SU-DHL-6 (cell line): ENCODE measurements around the gene PGF.

ENCODE experiments used
- H2AFZ ChIP-seq: fragments of 200-600 bp; sonication (generic); 2 replicates; pipeline ENCODE4 v1.6.1; 2014; ENCODE audit warnings: low read depth, mild to moderate bottlenecking, moderate library complexity, mixed read lengths, antibody characterized with exemption, low read length; ENCODE audit not compliant: severe bottlenecking
- H3F3A ChIP-seq: fragments of 200-600 bp; shearing (Covaris generic); 2 replicates; pipeline ENCODE4 v1.6.0; 2016; ENCODE audit warnings: antibody characterized with exemption, mild to moderate bottlenecking; ENCODE audit not compliant: insufficient read depth
- H3K27ac ChIP-seq: fragments of 200-600 bp; sonication (generic); 2 replicates; pipeline ENCODE4 v1.5.1; 2016; ENCODE audit warnings: low read depth, mild to moderate bottlenecking, low read length, moderate library complexity, mixed read lengths
- H3K27me3 ChIP-seq: fragments of 200-600 bp; sonication (generic), shearing (Covaris generic); 2 replicates; pipeline ENCODE4 v1.6.0; 2014; ENCODE audit warnings: mild to moderate bottlenecking, low read length
- H3K36me3 ChIP-seq: fragments of 200-600 bp; sonication (generic); 2 replicates; pipeline ENCODE4 v1.6.1; 2014; ENCODE audit warnings: mild to moderate bottlenecking, low read length, mixed read lengths
- H3K4me2 ChIP-seq: fragments of 300-600, 200-600 bp; shearing (Covaris generic), sonication (generic); 2 replicates; pipeline ENCODE4 v1.6.0; 2014; ENCODE audit warnings: low read length, low read depth, mild to moderate bottlenecking; ENCODE audit not compliant: poor library complexity, severe bottlenecking
- H3K4me3 ChIP-seq: fragments of 200-600 bp; sonication (generic); 2 replicates; pipeline ENCODE4 v1.5.1; 2014; ENCODE audit warnings: antibody characterized with exemption, low read length, mild to moderate bottlenecking, mixed read lengths; ENCODE audit not compliant: insufficient read depth, poor library complexity, severe bottlenecking
- H3K79me2 ChIP-seq: fragments of 200-600 bp; sonication (generic); 2 replicates; pipeline ENCODE4 v1.6.1; 2014; ENCODE audit warnings: mild to moderate bottlenecking, low read length, moderate library complexity; ENCODE audit not compliant: insufficient read depth
- H3K9ac ChIP-seq: fragments of 200-600 bp; sonication (generic); 2 replicates; pipeline ENCODE4 v1.7.0; 2014; ENCODE audit warnings: mild to moderate bottlenecking, low read length
- H3K9me2 ChIP-seq: fragments of 200-600 bp; sonication (generic); replicated peaks from 2 replicates; pipeline ENCODE4 v1.6.1; 2014; ENCODE audit warnings: low read length; ENCODE audit not compliant: insufficient read depth
- H3K9me3 ChIP-seq: fragments of 200-600 bp; sonication (generic); 2 replicates; pipeline ENCODE4 v1.6.1; 2014; ENCODE audit warnings: low read length, mixed read lengths; ENCODE audit not compliant: insufficient read depth
- H4K20me1 ChIP-seq: fragments of 200-600 bp; sonication (generic); 2 replicates; pipeline ENCODE4 v1.6.1; 2014; ENCODE audit warnings: low read depth, mild to moderate bottlenecking, antibody characterized with exemption, low read length, moderate library complexity, mixed read lengths
- CTCF ChIP-seq: fragments of 200-600 bp; sonication (generic); IDR thresholded peaks from one replicate; pipeline ENCODE4 v1.5.1; 2017; ENCODE audit warnings: antibody characterized with exemption, mild to moderate bottlenecking, low read length, moderate library complexity; ENCODE audit not compliant: insufficient read depth, poor library complexity, severe bottlenecking
- EZH2phosphoT487 ChIP-seq: fragments of 200-600 bp; sonication (generic), shearing (Covaris generic); conservative IDR thresholded peaks from 2 replicates; pipeline ENCODE4 v1.6.1; 2018; ENCODE audit warnings: mild to moderate bottlenecking, antibody characterized with exemption, low read length, moderate library complexity, mixed read lengths

The PGF gene

DNA sequence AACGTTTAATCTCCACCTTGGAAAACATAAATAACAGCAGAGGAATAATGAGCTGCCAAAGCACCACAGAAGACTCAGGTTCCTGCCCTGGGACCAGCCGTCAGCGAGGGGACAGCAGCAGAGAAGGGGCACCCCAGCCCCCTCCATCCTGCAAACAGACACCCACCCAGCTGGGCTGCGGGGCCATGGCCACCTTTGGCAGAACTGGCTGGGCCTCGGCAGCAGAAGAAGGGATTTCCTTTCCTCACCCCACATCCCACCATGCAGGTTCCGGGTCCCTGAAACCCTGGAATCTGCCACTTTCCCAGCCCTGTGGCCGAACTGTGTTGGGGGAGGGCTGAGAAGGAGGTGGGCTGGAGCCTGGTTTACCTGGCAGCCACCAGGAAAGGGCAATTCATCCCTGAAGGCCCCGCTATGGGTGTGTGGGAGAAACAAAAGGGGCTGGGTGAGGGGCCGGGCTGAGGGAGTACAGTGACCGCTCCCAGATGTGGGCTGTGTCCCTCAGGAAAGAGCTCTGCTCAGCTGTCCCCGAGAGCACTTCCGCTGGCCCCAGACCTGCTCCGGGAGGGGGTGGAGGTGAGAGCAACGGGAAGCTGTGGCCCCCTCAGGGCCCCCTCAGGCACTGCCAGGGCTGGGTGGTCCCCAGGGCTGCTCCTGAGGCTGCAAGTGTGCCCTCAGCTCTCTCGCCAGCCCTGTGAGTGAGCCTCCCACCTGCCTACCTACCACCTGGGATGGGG lies 3.8 kb downstream of the PGF start:
- H2AFZ ChIP-seq: no peak overlapping the region
- no peaks in the 10 kb centered on the region for H3K27me3 ChIP-seq
- H4K20me1 ChIP-seq: no peaks in the 10 kb centered on the region
- H3K9ac ChIP-seq: no peak overlapping the region
- H3F3A ChIP-seq: no peaks in the 10 kb centered on the region
- H3K27ac ChIP-seq: no peak overlapping the region
- no peaks in the 10 kb centered on the region for H3K9me3 ChIP-seq
- H3K36me3 ChIP-seq: no peaks in the 10 kb centered on the region
- H3K4me2 ChIP-seq: no peak overlapping the region
- no peaks in the 10 kb centered on the region for H3K9me2 ChIP-seq
- no peak overlapping the region for H3K4me3 ChIP-seq
- TF ChIP-seq EZH2phosphoT487 (no peak), CTCF (no peak)
- no peaks in the 10 kb centered on the region for H3K79me2 ChIP-seq

DNA sequence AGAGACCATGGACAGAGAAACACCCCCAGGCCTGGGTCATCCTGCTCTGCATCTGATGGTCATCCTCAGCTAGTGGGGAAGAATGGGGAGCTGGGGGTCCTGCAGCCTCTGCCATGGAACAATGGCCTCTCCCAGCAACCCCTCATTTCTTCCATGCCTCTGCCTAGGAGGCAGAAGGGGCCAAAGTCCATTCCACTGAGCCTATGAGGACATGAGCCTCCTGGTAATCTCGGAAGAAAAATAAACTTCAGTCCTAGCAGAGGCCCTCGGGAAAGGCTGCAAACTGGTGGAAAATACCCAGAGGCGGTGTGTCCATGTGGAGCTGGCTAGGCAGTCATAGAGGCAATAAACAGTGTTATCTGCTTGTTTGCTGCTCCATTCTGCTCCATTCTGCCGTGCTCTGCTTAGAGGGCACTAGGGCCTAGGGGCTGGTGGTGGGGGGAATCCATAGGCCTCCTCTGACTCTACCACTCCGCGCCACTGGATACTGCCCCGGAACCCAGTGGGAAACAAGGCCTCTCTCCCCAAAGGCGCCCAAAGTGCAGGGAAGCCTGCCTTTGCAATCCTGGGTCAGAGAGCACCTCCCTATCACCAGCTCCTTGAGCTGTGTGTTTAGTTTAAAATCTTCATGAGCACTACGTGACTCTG lies 4.5 kb downstream of the PGF start:
- no peak overlapping the region for H2AFZ ChIP-seq
- no peak overlapping the region for H3K27ac ChIP-seq
- no peaks in the 10 kb centered on the region for H3K36me3 ChIP-seq
- H3K9ac ChIP-seq: no peak overlapping the region
- no peaks in the 10 kb centered on the region for H3K9me3 ChIP-seq
- H3K4me2 ChIP-seq: no peak overlapping the region
- no peaks in the 10 kb centered on the region for H3K27me3 ChIP-seq
- H3F3A ChIP-seq: no peaks in the 10 kb centered on the region
- H4K20me1 ChIP-seq: no peaks in the 10 kb centered on the region
- H3K9me2 ChIP-seq: no peaks in the 10 kb centered on the region
- TF ChIP-seq CTCF: no peak
- no peaks in the 10 kb centered on the region for H3K79me2 ChIP-seq
- H3K4me3 ChIP-seq: no peak overlapping the region

- Histone ChIP-seq H2AFZ (no peak overlapping the region), H3K4me2 (no peak overlapping the region), H4K20me1 (no peaks in the 10 kb centered on the region), H3K4me3 (no peak overlapping the region), H3K79me2 (no peaks in the 10 kb centered on the region), H3K27ac (no peak overlapping the region), H3K9me3 (no peaks in the 10 kb centered on the region), H3K27me3 (no peaks in the 10 kb centered on the region), H3K36me3 (no peaks in the 10 kb centered on the region), H3F3A (no peaks in the 10 kb centered on the region), H3K9ac (no peak overlapping the region), H3K9me2 (no peaks in the 10 kb centered on the region)
- no peak for TF ChIP-seq CTCF
- TF ChIP-seq EZH2phosphoT487: no peak
Measured at GRCh38 chr14:74949859-74950573, 5.4 kb downstream of the PGF start.
